SK-N-SH (cell line): ENCODE measurements around the gene TMEM131. TPM values are rescaled to one million over a fixed set of nuclear protein-coding genes. Genes with fewer than 3 reads are reported as not detected.

Source experiments
- CTCF ChIA-PET: fragments of 300-600, 350-600 bp; formaldehyde crosslinking; extraction: SDS; loops from one replicate; lab custom pipeline; 2021; lab: Yijun Ruan, JAX
- POLR2A ChIA-PET: fragments of 350-600 bp; sonication (Branson Sonifier 250); formaldehyde crosslinking; extraction: SDS; loops from one replicate; lab custom pipeline; 2020; ENCODE audit warnings: antibody characterized with exemption, inconsistent platforms; lab: Yijun Ruan, JAX
- DNase-seq: peaks from one replicate; pipeline ENCODE4 v3.0.0; 2012
- H2AFZ ChIP-seq: fragments of 200-600 bp; sonication (generic); 2 replicates; pipeline ENCODE4 v1.8.1; 2016; ENCODE audit warnings: antibody characterized with exemption, mild to moderate bottlenecking, low read depth
- H3F3A ChIP-seq: fragments of 200-600 bp; sonication (generic); replicated peaks from 2 replicates; pipeline ENCODE3; 2016; ENCODE audit warnings: antibody characterized with exemption, mild to moderate bottlenecking; ENCODE audit not compliant: insufficient read depth
- H3K27ac ChIP-seq, 2 experiments: fragments of 200-500 bp in 1 of 2; fragments of 200-600 bp in 1 of 2; sonication (Bioruptor generic) in 1 of 2; sonication (generic), shearing (Covaris generic) in 1 of 2; 2 replicates each; pipeline versions ENCODE4 v1.5.1 to v1.6.1; 2014 to 2016; ENCODE audit warnings: low read depth in 2 of 2, inconsistent platforms in 1 of 2, low read length in 1 of 2, mild to moderate bottlenecking in 1 of 2, mixed read lengths in 1 of 2
- H3K27me3 ChIP-seq: fragments of 200-600 bp; sonication (generic), shearing (Covaris generic); 2 replicates; pipeline ENCODE4 v1.6.1; 2016; ENCODE audit warnings: mixed run types; ENCODE audit not compliant: insufficient read depth
- H3K36me3 ChIP-seq, 2 experiments: fragments of 200-500 bp in 1 of 2; fragments of 200-600 bp in 1 of 2; sonication (Bioruptor generic) in 1 of 2; sonication (generic) in 1 of 2; replicated peaks in 1 of 2; 2 replicates each; pipeline versions ENCODE3 to v1.5.1; 2014 to 2016; ENCODE audit warnings: low read length in 1 of 2, mild to moderate bottlenecking in 1 of 2; ENCODE audit not compliant: insufficient read depth in 2 of 2, control insufficient read depth in 1 of 2
- H3K4me1 ChIP-seq, 2 experiments: fragments of 200-500 bp in 1 of 2; fragments of 200-600 bp in 1 of 2; sonication (Bioruptor generic) in 1 of 2; sonication (generic), shearing (Covaris generic) in 1 of 2; 2 replicates each; pipeline versions ENCODE4 v1.5.1 to v1.6.1; 2014 to 2016; ENCODE audit warnings: low read depth in 1 of 2, low read length in 1 of 2, mixed run types in 1 of 2; ENCODE audit not compliant: insufficient read depth in 2 of 2, control insufficient read depth in 1 of 2
- H3K4me2 ChIP-seq: fragments of 200-600 bp; sonication (generic), shearing (Covaris generic); 2 replicates; pipeline ENCODE4 v1.6.1; 2017; ENCODE audit warnings: mixed run types
- H3K4me3 ChIP-seq, 2 experiments: fragments of 200-500 bp in 1 of 2; fragments of 200-600 bp in 1 of 2; sonication (Bioruptor generic) in 1 of 2; sonication (generic), shearing (Covaris generic) in 1 of 2; 2 replicates each; pipeline versions ENCODE4 v1.5.1 to v1.8.1; 2014 to 2016; ENCODE audit warnings: low read depth in 2 of 2, inconsistent platforms in 1 of 2, low read length in 1 of 2, mild to moderate bottlenecking in 1 of 2, mixed read lengths in 1 of 2, moderate library complexity in 1 of 2
- H3K79me2 ChIP-seq: fragments of 200-600 bp; sonication (generic); 2 replicates; pipeline ENCODE4 v1.8.1; 2017; ENCODE audit warnings: mild to moderate bottlenecking; ENCODE audit not compliant: insufficient read depth
- H3K9ac ChIP-seq: fragments of 200-600 bp; sonication (generic); 2 replicates; pipeline ENCODE4 v1.6.1; 2017; ENCODE audit warnings: mixed run types
- H3K9me2 ChIP-seq: fragments of 200-600 bp; sonication (generic); 2 replicates; pipeline ENCODE4 v1.6.1; 2017; ENCODE audit warnings: mixed run types
- H3K9me3 ChIP-seq: fragments of 200-600 bp; sonication (generic); 2 replicates; pipeline ENCODE4 v1.6.1; 2017; ENCODE audit warnings: mixed run types, mild to moderate bottlenecking, moderate library complexity
- H4K20me1 ChIP-seq: fragments of 200-600 bp; sonication (generic); 2 replicates; pipeline ENCODE4 v1.6.1; 2017; ENCODE audit warnings: mild to moderate bottlenecking, mixed run types; ENCODE audit not compliant: insufficient read depth
- CTCF ChIP-seq: fragments of 200-600 bp; sonication (generic); IDR thresholded peaks from 2 replicates; pipeline ENCODE4 v1.6.1; 2017; ENCODE audit warnings: antibody characterized with exemption, mild to moderate bottlenecking, moderate library complexity
- EP300 ChIP-seq, 2 experiments: IDR thresholded peaks; 2 replicates each; pipeline versions ENCODE4 v1.4.0 to v1.6.1; 2012; ENCODE audit warnings: borderline replicate concordance in 1 of 2, low read depth in 1 of 2, low read length in 1 of 2
- FOSL2 ChIP-seq: IDR thresholded peaks from 2 replicates; pipeline ENCODE4 v1.4.0; 2012; ENCODE audit warnings: low read depth, mild to moderate bottlenecking, moderate library complexity, borderline replicate concordance
- MEF2A ChIP-seq: IDR thresholded peaks from 2 replicates; pipeline ENCODE4 v1.4.0; 2012; ENCODE audit warnings: low read depth, borderline replicate concordance
- MXI1 ChIP-seq: IDR thresholded peaks from 2 replicates; pipeline ENCODE4 v1.6.1; 2012; ENCODE audit warnings: mild to moderate bottlenecking, low read depth, low read length, improper control_type of control experiment
- NRF1 ChIP-seq: IDR thresholded peaks from 2 replicates; pipeline ENCODE4 v1.6.1; 2012; ENCODE audit warnings: low read depth, mild to moderate bottlenecking, low read length
- POLR2AphosphoS5 ChIP-seq: IDR thresholded peaks from 2 replicates; pipeline ENCODE4 v1.6.1; 2012; ENCODE audit warnings: low read depth, low read length
- RAD21 ChIP-seq: IDR thresholded peaks from 2 replicates; pipeline ENCODE4 v1.6.1; 2012; ENCODE audit warnings: mild to moderate bottlenecking, low read length
- RCOR1 ChIP-seq: fragments of 150-350 bp; IDR thresholded peaks from 2 replicates; pipeline ENCODE4 v1.6.1; 2017; ENCODE audit warnings: antibody characterized with exemption, low read length
- RXRA ChIP-seq: IDR thresholded peaks from 2 replicates; pipeline ENCODE4 v1.4.0; 2012; ENCODE audit warnings: low read depth, mild to moderate bottlenecking, borderline replicate concordance
- SIN3A ChIP-seq: IDR thresholded peaks from 2 replicates; pipeline ENCODE4 v1.6.1; 2012; ENCODE audit warnings: low read depth, mild to moderate bottlenecking, low read length, moderate library complexity, borderline replicate concordance
- TEAD4 ChIP-seq: IDR thresholded peaks from 2 replicates; pipeline ENCODE4 v1.4.0; 2012; ENCODE audit warnings: mild to moderate bottlenecking, borderline replicate concordance; ENCODE audit not compliant: insufficient read depth
- USF2 ChIP-seq: fragments of 150-350 bp; IDR thresholded peaks from 2 replicates; pipeline ENCODE4 v1.6.1; 2017; ENCODE audit warnings: antibody characterized with exemption, low read length, low read depth, borderline replicate concordance
- YY1 ChIP-seq: IDR thresholded peaks from 2 replicates; pipeline ENCODE4 v1.4.0; 2012; ENCODE audit warnings: low read depth, mild to moderate bottlenecking
- WGBS: methylation state at CpG from one replicate; pipeline ENCODE4 v1.1.6; 2017; ENCODE audit warnings: low lambda C conversion rate; 5-methylcytosine and 5-hydroxymethylcytosine counted together
- polyA plus RNA-seq, 3 experiments: library from polyadenylated mRNA; depleted of rRNA; stranded (reverse); fragments of >200 nt; gene quantifications; 2 replicates each; pipeline ENCODE4 v1.2.3, GENCODE V29; 2012

Gene TMEM131
- polyA plus RNA-seq, 1 of the 3 experiments (the other 2 are of a cell fraction), result 9.1 TPM

- Histone ChIP-seq H3K79me2 (no peaks in the 10 kb centered on the region), H3K27me3 (no peaks in the 10 kb centered on the region), H3K9me3 (no peaks in the 10 kb centered on the region), H3K4me1 (no peaks in the 10 kb centered on the region), H3K4me2 (no peak overlapping the region), H3K36me3 (peaks cover 40 to 71% of the 10 kb centered on the region in 2 experiments), H3K9ac (no peak overlapping the region), H4K20me1 (no peaks in the 10 kb centered on the region), H3F3A (no peaks in the 10 kb centered on the region), H3K4me3 (no peak overlapping the region), H3K27ac (no peak overlapping the region), H3K9me2 (no peaks in the 10 kb centered on the region), H2AFZ (no peak overlapping the region)
- WGBS, result 97% methylated on average over 6 of the region's 6 CpGs
- ChIA-PET POLR2A (no interaction called here), CTCF (interaction anchor here (1.3 kb wide), 2 partner anchors 8 to 471 kb away, joined by 3 to 4 read pairs; no protein-coding TSS in a partner anchor)
- DNase-seq, result no peak
- TF ChIP-seq TEAD4 (no peak), CTCF (no peak), EP300 (IDR thresholded peaks at IDR 0.05; ENCODE audit: borderline replicate concordance in 1 of 2, low read depth in 1 of 2, low read length in 1 of 2) (no peak), RAD21 (no peak)
Measured at GRCh38 chr2:97798416-97798815, 197.3 kb downstream of the TMEM131 start.

GRCh38 chr2:97797355-97797754 is 198.4 kb downstream of the TMEM131 start:
- no peak for DNase-seq

More at GRCh38 chr2:97797355-97797754, 198.4 kb downstream of the TMEM131 start:
- 84% methylated on average over 3 of the region's 3 CpGs for WGBS
- ChIA-PET CTCF (interaction anchor here (1.3 kb wide), 1 partner anchor 9 kb away, joined by 4 read pairs; no protein-coding TSS in a partner anchor), POLR2A (no interaction called here)
- Histone ChIP-seq H3K4me1 (no peaks in the 10 kb centered on the region), H3K9me3 (no peaks in the 10 kb centered on the region), H3K9ac (no peak overlapping the region), H3K9me2 (no peaks in the 10 kb centered on the region), H3K36me3 (peaks cover 35 to 71% of the 10 kb centered on the region in 2 experiments), H2AFZ (no peak overlapping the region), H3K27ac (no peak overlapping the region), H3F3A (no peaks in the 10 kb centered on the region), H3K27me3 (no peaks in the 10 kb centered on the region), H4K20me1 (no peaks in the 10 kb centered on the region), H3K4me3 (no peak overlapping the region), H3K79me2 (no peaks in the 10 kb centered on the region), H3K4me2 (no peak overlapping the region)
- TF ChIP-seq POLR2AphosphoS5, result no peak
- TF ChIP-seq YY1, result no peak
- TF ChIP-seq NRF1, result no peak
- no peak for TF ChIP-seq RCOR1
- no peak for TF ChIP-seq SIN3A
- TF ChIP-seq USF2, result no peak
- TF ChIP-seq FOSL2, result no peak
- no peak for TF ChIP-seq MEF2A
- no peak for TF ChIP-seq RXRA
- TF ChIP-seq MXI1, result no peak
